ENCODE measurements around the gene POLL.
A peak's percentile ranks its signal among the peaks of the same experiment; 100 is the strongest.

Gene POLL

DNA sequence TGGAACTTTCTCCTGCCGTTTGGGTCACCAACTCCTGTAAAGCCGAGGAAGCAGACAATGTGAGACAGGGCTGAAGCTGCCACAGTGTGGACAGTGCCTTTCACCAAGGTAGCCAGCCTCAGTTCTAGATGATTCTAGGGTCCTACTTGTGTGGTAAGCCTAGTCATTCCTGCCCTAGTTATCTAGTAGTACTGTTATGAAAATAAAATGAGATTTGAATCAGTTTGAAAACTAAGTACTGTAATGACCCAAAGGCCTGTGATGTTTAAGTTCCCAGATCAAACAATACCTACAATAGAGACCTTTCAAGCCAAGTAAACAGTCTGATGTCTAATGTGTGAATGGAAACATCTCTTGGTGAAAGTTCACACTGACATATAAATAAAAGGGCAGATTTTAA, 37.1 kb downstream of the POLL start:
- H3K27ac ChIP-seq (ENCODE audit: low read depth, low read length), result no peak overlapping the region
- H3K9ac ChIP-seq (ENCODE audit: low read depth, low read length), result no peak overlapping the region
- H3K4me3 ChIP-seq (ENCODE audit: low read length), result no peak overlapping the region
- no peaks in the 10 kb centered on the region for H3K27me3 ChIP-seq (ENCODE audit: insufficient read depth, low read length)
- 97% methylated on average over 2 of the region's 2 CpGs for WGBS
- no peaks in the 10 kb centered on the region for H3K4me1 ChIP-seq (ENCODE audit: insufficient read depth, low read length)
- no peaks in the 10 kb centered on the region for H3K36me3 ChIP-seq (ENCODE audit: insufficient read depth, low read length)
- no peaks in the 10 kb centered on the region for H3K9me3 ChIP-seq (ENCODE audit: insufficient read depth, low read depth, low read length)

DNA sequence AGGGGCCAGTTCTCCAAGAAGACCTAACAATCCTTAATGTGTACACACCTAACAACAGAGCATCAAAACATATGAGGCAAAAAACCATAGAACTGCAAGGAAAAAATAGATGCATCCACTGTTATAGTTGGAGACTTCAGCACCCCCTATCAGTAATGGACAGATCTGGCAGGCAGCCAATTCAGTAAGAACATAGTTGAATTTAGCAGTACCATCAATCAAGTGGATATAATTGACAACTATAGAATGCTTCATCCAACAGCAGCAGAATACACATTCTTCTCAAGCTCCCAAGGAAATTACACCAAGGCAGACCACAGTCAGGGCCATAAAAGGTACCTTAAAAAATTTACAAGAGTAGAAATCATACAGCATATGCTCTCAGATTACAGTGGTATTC, 42.2 kb downstream of the POLL start:
- Histone ChIP-seq H3K36me3 (ENCODE audit: insufficient read depth, low read length) (no peaks in the 10 kb centered on the region), H3K9me3 (ENCODE audit: insufficient read depth, low read depth, low read length) (no peaks in the 10 kb centered on the region), H3K4me3 (ENCODE audit: low read length) (no peak overlapping the region), H3K27ac (ENCODE audit: low read depth, low read length) (no peak overlapping the region), H3K9ac (ENCODE audit: low read depth, low read length) (no peak overlapping the region), H3K4me1 (ENCODE audit: insufficient read depth, low read length) (no peaks in the 10 kb centered on the region), H3K27me3 (ENCODE audit: insufficient read depth, low read length) (no peaks in the 10 kb centered on the region)

DNA sequence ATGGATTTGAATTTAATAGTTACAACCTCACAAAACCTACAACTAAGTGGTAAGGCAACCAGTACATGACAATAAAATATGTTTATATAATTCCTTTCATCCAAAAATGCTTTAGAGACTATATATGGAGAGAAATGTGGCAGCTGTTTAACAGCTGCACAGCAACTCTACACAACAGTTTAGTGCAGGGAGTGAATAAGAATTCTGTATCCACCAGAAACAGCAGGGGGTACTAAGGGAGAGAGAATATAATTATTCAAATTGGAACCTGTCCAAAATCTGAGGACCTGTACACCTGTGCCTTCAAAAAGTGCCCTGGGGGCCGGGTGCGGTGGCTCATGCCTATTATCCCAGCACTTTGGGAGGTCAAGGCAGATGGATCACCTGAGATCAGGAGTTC, 49.6 kb downstream of the POLL start:
- WGBS, result 95% methylated on average over 2 of the region's 2 CpGs
- no peak overlapping the region for H3K4me3 ChIP-seq (ENCODE audit: low read length)
- no peaks in the 10 kb centered on the region for H3K9me3 ChIP-seq (ENCODE audit: insufficient read depth, low read depth, low read length)
- no peak overlapping the region for H3K27ac ChIP-seq (ENCODE audit: low read depth, low read length)
- H3K9ac ChIP-seq (ENCODE audit: low read depth, low read length), result no peak overlapping the region
- H3K4me1 ChIP-seq (ENCODE audit: insufficient read depth, low read length), result no peaks in the 10 kb centered on the region
- H3K36me3 ChIP-seq (ENCODE audit: insufficient read depth, low read length), result peaks cover 5% of the 10 kb centered on the region
- H3K27me3 ChIP-seq (ENCODE audit: insufficient read depth, low read length), result no peaks in the 10 kb centered on the region

DNA sequence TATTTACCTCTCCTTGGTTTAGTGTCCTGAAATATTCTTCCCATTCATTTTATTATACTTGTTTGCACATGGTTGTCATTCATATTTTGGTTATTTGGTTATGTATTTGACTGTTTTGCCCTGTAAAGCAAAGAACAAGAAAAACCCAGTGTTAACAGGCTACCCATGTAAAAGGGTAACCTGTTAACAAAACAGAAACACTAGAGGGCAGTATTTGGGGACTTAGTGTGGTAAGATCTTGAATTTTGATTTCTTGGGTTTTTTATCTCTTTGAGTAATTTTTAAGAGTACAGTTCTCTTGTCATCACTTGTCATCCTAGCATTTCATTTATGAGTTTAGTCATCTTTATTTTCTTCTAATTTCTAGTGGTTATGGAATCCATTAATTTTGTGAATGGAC, 51.3 kb downstream of the POLL start:
- H3K36me3 ChIP-seq (ENCODE audit: insufficient read depth, low read length), result peaks cover 5% of the 10 kb centered on the region
- H3K9me3 ChIP-seq (ENCODE audit: insufficient read depth, low read depth, low read length), result no peaks in the 10 kb centered on the region
- no peak overlapping the region for H3K27ac ChIP-seq (ENCODE audit: low read depth, low read length)
- H3K4me1 ChIP-seq (ENCODE audit: insufficient read depth, low read length), result no peaks in the 10 kb centered on the region
- no peaks in the 10 kb centered on the region for H3K27me3 ChIP-seq (ENCODE audit: insufficient read depth, low read length)
- H3K4me3 ChIP-seq (ENCODE audit: low read length), result no peak overlapping the region
- no peak overlapping the region for H3K9ac ChIP-seq (ENCODE audit: low read depth, low read length)

DNA sequence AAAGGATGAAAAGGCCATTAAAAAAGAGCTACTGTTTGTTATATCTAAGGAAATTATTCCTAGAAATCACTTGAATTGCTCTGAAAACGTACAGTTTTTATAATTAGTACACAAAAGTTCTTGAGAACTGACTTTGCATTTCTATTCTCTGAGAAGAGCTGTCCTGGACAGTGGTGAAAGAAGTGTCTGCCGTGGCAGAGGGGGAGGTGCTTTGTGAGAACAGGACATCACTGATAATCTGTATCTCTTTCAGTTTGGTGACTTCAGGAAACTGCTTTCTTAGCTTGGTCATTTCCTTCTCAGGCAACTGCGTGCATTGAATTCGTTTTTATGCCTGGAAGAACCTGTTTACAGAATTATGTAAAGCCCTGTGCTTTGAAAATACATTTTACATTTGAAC, 52.1 kb downstream of the POLL start:
- WGBS, result 85% methylated on average over 3 of the region's 4 CpGs
- H3K27me3 ChIP-seq (ENCODE audit: insufficient read depth, low read length), result no peaks in the 10 kb centered on the region
- no peak overlapping the region for H3K9ac ChIP-seq (ENCODE audit: low read depth, low read length)
- no peak overlapping the region for H3K27ac ChIP-seq (ENCODE audit: low read depth, low read length)
- peaks cover 5% of the 10 kb centered on the region for H3K36me3 ChIP-seq (ENCODE audit: insufficient read depth, low read length)
- H3K4me1 ChIP-seq (ENCODE audit: insufficient read depth, low read length), result no peaks in the 10 kb centered on the region
- H3K9me3 ChIP-seq (ENCODE audit: insufficient read depth, low read depth, low read length), result no peaks in the 10 kb centered on the region
- no peak overlapping the region for H3K4me3 ChIP-seq (ENCODE audit: low read length)

DNA sequence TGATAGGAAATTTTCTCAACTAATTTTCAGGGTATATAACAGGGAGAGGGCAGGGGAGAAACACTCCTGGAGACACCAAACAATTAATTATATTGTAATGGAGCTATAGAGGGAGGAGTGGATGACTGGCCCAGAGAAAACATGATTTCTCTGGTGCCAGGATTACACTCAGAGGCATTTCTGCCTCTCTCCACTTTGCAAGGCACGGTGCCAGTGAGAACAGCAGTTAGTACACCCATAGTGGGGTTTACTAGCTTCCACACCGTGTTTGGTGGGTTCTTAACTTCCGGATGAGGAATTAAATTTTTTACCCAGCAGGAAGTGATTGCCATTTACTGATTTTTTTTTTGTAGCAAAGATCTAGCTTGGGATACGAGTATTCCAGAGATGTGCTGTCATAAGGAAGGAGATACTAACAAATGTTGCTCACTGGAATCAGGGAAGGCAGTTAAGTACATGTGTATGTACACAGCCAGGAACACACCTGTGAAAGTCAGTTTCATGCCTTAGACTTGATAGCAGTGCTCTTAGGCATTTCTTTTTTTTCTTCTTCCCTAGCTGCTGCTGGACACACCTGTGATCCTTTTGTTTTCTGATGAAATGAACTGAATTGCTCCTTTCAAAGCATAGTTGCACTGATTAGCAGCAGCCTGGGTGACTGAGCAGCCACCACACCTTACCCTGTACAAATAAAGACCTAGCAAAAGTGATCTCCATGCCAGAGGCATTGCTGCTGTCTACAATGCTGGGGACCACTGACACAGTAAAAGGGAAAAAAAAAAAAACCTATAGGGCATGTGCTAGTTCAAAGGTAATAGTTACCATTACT, 58.1 kb downstream of the POLL start:
- 88% methylated on average over 4 of the region's 4 CpGs for WGBS
- H3K27ac ChIP-seq (ENCODE audit: low read depth, low read length), result peak overlapping the region; percentile 69
- no peaks in the 10 kb centered on the region for H3K36me3 ChIP-seq (ENCODE audit: insufficient read depth, low read length)

DNA sequence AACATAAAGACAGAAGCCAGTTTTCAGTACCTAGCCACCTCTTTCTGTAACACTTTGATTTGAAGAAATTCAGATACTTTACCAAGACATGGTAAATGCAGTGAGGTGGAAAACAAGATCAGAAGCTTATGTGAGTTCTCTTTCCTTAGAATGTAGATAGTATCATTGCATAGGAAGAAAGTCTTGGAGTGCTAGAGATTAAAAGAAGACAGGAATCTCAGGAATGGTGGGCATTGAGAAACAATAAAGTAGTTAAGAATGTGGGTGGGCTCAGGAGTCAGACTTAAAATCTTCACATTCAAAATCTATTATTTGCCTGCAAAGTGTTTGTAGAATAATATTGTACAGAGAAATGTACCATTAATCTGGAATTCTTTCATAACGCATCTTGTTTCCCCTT, 58.9 kb downstream of the POLL start:
- no CpG with 5 or more reads among the region's 1 CpG for WGBS
- H3K4me3 ChIP-seq (ENCODE audit: low read length), result peak overlapping the region; percentile 15; the same call in 1 of the 2 replicates
- H3K36me3 ChIP-seq (ENCODE audit: insufficient read depth, low read length), result no peaks in the 10 kb centered on the region
- peak overlapping the region; percentile 69; the same call in 1 of the 2 replicates for H3K27ac ChIP-seq (ENCODE audit: low read depth, low read length)
- H3K27me3 ChIP-seq (ENCODE audit: insufficient read depth, low read length), result no peaks in the 10 kb centered on the region
- no peak overlapping the region for H3K9ac ChIP-seq (ENCODE audit: low read depth, low read length)
- no peaks in the 10 kb centered on the region for H3K9me3 ChIP-seq (ENCODE audit: insufficient read depth, low read depth, low read length)
- peaks cover 26% of the 10 kb centered on the region for H3K4me1 ChIP-seq (ENCODE audit: insufficient read depth, low read length)

More for the DNA sequence above, 58.1 kb downstream of the POLL start:
- H3K27me3 ChIP-seq (ENCODE audit: insufficient read depth, low read length), result no peaks in the 10 kb centered on the region
- H3K9me3 ChIP-seq (ENCODE audit: insufficient read depth, low read depth, low read length), result no peaks in the 10 kb centered on the region
- H3K9ac ChIP-seq (ENCODE audit: low read depth, low read length), result no peak overlapping the region
- no peak overlapping the region; the same call in 1 of the 2 replicates for H3K4me3 ChIP-seq (ENCODE audit: low read length)
- peaks cover 26% of the 10 kb centered on the region for H3K4me1 ChIP-seq (ENCODE audit: insufficient read depth, low read length)
